ENCODE measurements around the gene GRAMD2A. TPM values are rescaled to one million over a fixed set of nuclear protein-coding genes. Genes with fewer than 3 reads are reported as not detected.

GRAMD2A gene
- total RNA-seq, 1 experiment from 2014 or later = 1.2 TPM

- H3K4me3 Mint-ChIP-seq (ENCODE audit: unreplicated experiment) = no peak overlapping the region
- TF ChIP-seq CTCF (IDR thresholded peaks at IDR 0.05; ENCODE audit: insufficient read depth in 1 of 2, low read depth in 1 of 2, low read length in 1 of 2, severe bottlenecking in 1 of 2, unreplicated experiment in 1 of 2) = no peak
- no peak overlapping the region for H3K27ac Mint-ChIP-seq (ENCODE audit: unreplicated experiment)
- Histone ChIP-seq H3K4me3 (ENCODE audit: low read depth, low read length) (no peak overlapping the region), H3K36me3 (ENCODE audit: control insufficient read depth, insufficient read depth, low read length) (no peaks in the 10 kb centered on the region), H3K4me1 (peaks cover 17% of the 10 kb centered on the region), H3K27me3 (replicated peaks; ENCODE audit: control insufficient read depth, insufficient read depth, low read length) (no peaks in the 10 kb centered on the region), H3K9me3 (no peaks in the 10 kb centered on the region)
- no TSS peak for BruUV-seq (replicated peaks)
- H3K36me3 Mint-ChIP-seq (ENCODE audit: insufficient read depth, unreplicated experiment) = no peaks in the 10 kb centered on the region
- DNase-seq = no peak
- H3K4me1 Mint-ChIP-seq (ENCODE audit: low read depth, unreplicated experiment) = no peaks in the 10 kb centered on the region
- ChIA-PET CTCF (interaction anchor here (0.6 kb wide), 1 partner anchor 15 kb away, joined by 3 read pairs; the partner anchor contains the start of genes MYO9A and SENP8), POLR2A (no interaction called here)
- intact Hi-C loops (cut with micrococcal nuclease; ENCODE audit: unreplicated experiment) = no loop called here
- no peaks in the 10 kb centered on the region for H3K9me3 Mint-ChIP-seq (ENCODE audit: unreplicated experiment)
- H3K27me3 Mint-ChIP-seq (ENCODE audit: insufficient read depth, unreplicated experiment) = no peaks in the 10 kb centered on the region
These were observed 64.4 kb downstream of the GRAMD2A start for GRCh38 chr15:72133211-72133610.

GRCh38 chr15:72131922-72132321, 65.7 kb downstream of the GRAMD2A start:
- CTCF ChIA-PET = no interaction called here
- Histone ChIP-seq H3K4me1 (peaks cover 12% of the 10 kb centered on the region), H3K27me3 (replicated peaks; ENCODE audit: control insufficient read depth, insufficient read depth, low read length) (no peaks in the 10 kb centered on the region), H3K36me3 (ENCODE audit: control insufficient read depth, insufficient read depth, low read length) (no peaks in the 10 kb centered on the region), H3K9me3 (no peaks in the 10 kb centered on the region), H3K4me3 (ENCODE audit: low read depth, low read length) (no peak overlapping the region)
- Mint-ChIP-seq H3K27me3 (ENCODE audit: insufficient read depth, unreplicated experiment) (no peaks in the 10 kb centered on the region), H3K4me3 (ENCODE audit: unreplicated experiment) (no peak overlapping the region), H3K27ac (ENCODE audit: unreplicated experiment) (no peak overlapping the region), H3K36me3 (ENCODE audit: insufficient read depth, unreplicated experiment) (no peaks in the 10 kb centered on the region), H3K9me3 (ENCODE audit: unreplicated experiment) (no peaks in the 10 kb centered on the region), H3K4me1 (ENCODE audit: low read depth, unreplicated experiment) (no peaks in the 10 kb centered on the region)
- BruUV-seq (replicated peaks) = no TSS peak
- no peak for DNase-seq
- POLR2A ChIA-PET = no interaction called here
- no peak for TF ChIP-seq CTCF (IDR thresholded peaks at IDR 0.05; ENCODE audit: insufficient read depth in 1 of 2, low read depth in 1 of 2, low read length in 1 of 2, severe bottlenecking in 1 of 2, unreplicated experiment in 1 of 2)
- intact Hi-C loops (cut with micrococcal nuclease; ENCODE audit: unreplicated experiment) = no loop called here

GRCh38 chr15:72130272-72130671, 67.3 kb downstream of the GRAMD2A start:
- Mint-ChIP-seq H3K27me3 (ENCODE audit: insufficient read depth, unreplicated experiment) (no peaks in the 10 kb centered on the region), H3K36me3 (ENCODE audit: insufficient read depth, unreplicated experiment) (no peaks in the 10 kb centered on the region), H3K9me3 (ENCODE audit: unreplicated experiment) (no peaks in the 10 kb centered on the region), H3K4me3 (ENCODE audit: unreplicated experiment) (no peak overlapping the region), H3K27ac (ENCODE audit: unreplicated experiment) (no peak overlapping the region), H3K4me1 (ENCODE audit: low read depth, unreplicated experiment) (no peaks in the 10 kb centered on the region)
- CTCF ChIA-PET = no interaction called here
- Histone ChIP-seq H3K27me3 (replicated peaks; ENCODE audit: control insufficient read depth, insufficient read depth, low read length) (no peaks in the 10 kb centered on the region), H3K36me3 (ENCODE audit: control insufficient read depth, insufficient read depth, low read length) (no peaks in the 10 kb centered on the region), H3K4me1 (peaks cover 8% of the 10 kb centered on the region; the same call in 1 of the 2 replicates), H3K4me3 (ENCODE audit: low read depth, low read length) (no peak overlapping the region), H3K9me3 (no peaks in the 10 kb centered on the region)
- DNase-seq = no peak
- intact Hi-C loops (cut with micrococcal nuclease; ENCODE audit: unreplicated experiment) = no loop called here
- no peak for TF ChIP-seq CTCF (IDR thresholded peaks at IDR 0.05; ENCODE audit: insufficient read depth in 1 of 2, low read depth in 1 of 2, low read length in 1 of 2, severe bottlenecking in 1 of 2, unreplicated experiment in 1 of 2)
- BruUV-seq (replicated peaks) = no TSS peak
- POLR2A ChIA-PET = no interaction called here
